Measurements from ENCODE around the gene ZMAT5.

ZMAT5 gene

GRCh38 chr22:29710193-29710592, 56.6 kb downstream of the ZMAT5 start:
- no peak overlapping the region for H3K27ac ChIP-seq (ENCODE audit: low read depth, low read length, poor library complexity, severe bottlenecking)
- no peaks in the 10 kb centered on the region for H3F3A ChIP-seq (ENCODE audit: insufficient read depth, low read length)
- no peak overlapping the region for H2AFZ ChIP-seq (ENCODE audit: low read length)
- H3K9me3 ChIP-seq (ENCODE audit: low read length), result no peaks in the 10 kb centered on the region
- no peaks in the 10 kb centered on the region for H3K79me2 ChIP-seq (ENCODE audit: insufficient read depth, low read length)
- no peaks in the 10 kb centered on the region for H3K4me1 ChIP-seq (ENCODE audit: insufficient read depth, low read length, severe bottlenecking)
- H3K9ac ChIP-seq (ENCODE audit: low read length), result no peak overlapping the region
- no peaks in the 10 kb centered on the region; the same call in 1 of the 2 replicates for H3K27me3 ChIP-seq (ENCODE audit: insufficient read depth, low read length)
- no peaks in the 10 kb centered on the region for H4K20me1 ChIP-seq (ENCODE audit: insufficient read depth, low read length)
- no peak overlapping the region for H3K4me2 ChIP-seq (ENCODE audit: low read length)
- TF ChIP-seq, protein P1, sequence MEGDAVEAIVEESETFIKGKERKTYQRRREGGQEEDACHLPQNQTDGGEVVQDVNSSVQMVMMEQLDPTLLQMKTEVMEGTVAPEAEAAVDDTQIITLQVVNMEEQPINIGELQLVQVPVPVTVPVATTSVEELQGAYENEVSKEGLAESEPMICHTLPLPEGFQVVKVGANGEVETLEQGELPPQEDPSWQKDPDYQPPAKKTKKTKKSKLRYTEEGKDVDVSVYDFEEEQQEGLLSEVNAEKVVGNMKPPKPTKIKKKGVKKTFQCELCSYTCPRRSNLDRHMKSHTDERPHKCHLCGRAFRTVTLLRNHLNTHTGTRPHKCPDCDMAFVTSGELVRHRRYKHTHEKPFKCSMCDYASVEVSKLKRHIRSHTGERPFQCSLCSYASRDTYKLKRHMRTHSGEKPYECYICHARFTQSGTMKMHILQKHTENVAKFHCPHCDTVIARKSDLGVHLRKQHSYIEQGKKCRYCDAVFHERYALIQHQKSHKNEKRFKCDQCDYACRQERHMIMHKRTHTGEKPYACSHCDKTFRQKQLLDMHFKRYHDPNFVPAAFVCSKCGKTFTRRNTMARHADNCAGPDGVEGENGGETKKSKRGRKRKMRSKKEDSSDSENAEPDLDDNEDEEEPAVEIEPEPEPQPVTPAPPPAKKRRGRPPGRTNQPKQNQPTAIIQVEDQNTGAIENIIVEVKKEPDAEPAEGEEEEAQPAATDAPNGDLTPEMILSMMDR (IDR thresholded peaks at IDR 0.05; ENCODE audit: low read length), result no peak
- TF ChIP-seq EZH2 (IDR thresholded peaks at IDR 0.05; ENCODE audit: borderline replicate concordance, low read length), result no peak
- H3K36me3 ChIP-seq (ENCODE audit: insufficient read depth, low read length), result no peaks in the 10 kb centered on the region
- H3K9me2 ChIP-seq (ENCODE audit: low read depth, low read length), result no peaks in the 10 kb centered on the region
- no peak overlapping the region for H3K4me3 ChIP-seq (ENCODE audit: low read depth, low read length, poor library complexity, severe bottlenecking)

DNA sequence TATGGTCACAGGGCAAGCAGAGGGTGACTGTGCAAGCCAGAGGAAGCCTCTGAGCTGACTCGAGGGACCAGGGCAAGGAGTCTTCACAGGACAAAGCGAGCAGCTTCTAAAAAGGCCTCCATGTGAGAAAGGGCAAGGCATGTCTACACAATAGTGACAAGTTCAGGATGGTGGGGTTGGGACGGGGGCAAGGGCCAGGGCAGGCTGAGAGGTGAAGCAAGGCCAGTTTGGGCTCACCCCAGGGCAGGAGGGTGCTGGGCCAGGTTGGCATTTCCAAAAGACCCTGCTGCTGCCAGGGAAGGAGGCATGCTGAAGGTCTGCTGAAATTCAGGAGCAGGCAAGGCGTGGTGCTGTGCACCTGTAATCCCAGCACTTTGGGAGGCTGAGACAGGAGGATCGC, 59.3 kb downstream of the ZMAT5 start:
- no peaks in the 10 kb centered on the region; the same call in 1 of the 2 replicates for H3K27me3 ChIP-seq (ENCODE audit: insufficient read depth, low read length)
- no peak overlapping the region for H2AFZ ChIP-seq (ENCODE audit: low read length)
- TF ChIP-seq, protein P1 (IDR thresholded peaks at IDR 0.05; ENCODE audit: low read length), result no peak
- no peak for TF ChIP-seq EZH2 (IDR thresholded peaks at IDR 0.05; ENCODE audit: borderline replicate concordance, low read length)
- no peaks in the 10 kb centered on the region for H3F3A ChIP-seq (ENCODE audit: insufficient read depth, low read length)
- H3K9me2 ChIP-seq (ENCODE audit: low read depth, low read length), result no peaks in the 10 kb centered on the region
- H3K4me2 ChIP-seq (ENCODE audit: low read length), result no peak overlapping the region
- no peak overlapping the region for H3K27ac ChIP-seq (ENCODE audit: low read depth, low read length, poor library complexity, severe bottlenecking)
- peaks cover 21% of the 10 kb centered on the region for H3K4me1 ChIP-seq (ENCODE audit: insufficient read depth, low read length, severe bottlenecking)
- no peaks in the 10 kb centered on the region for H4K20me1 ChIP-seq (ENCODE audit: insufficient read depth, low read length)
- no peaks in the 10 kb centered on the region for H3K36me3 ChIP-seq (ENCODE audit: insufficient read depth, low read length)
- H3K9me3 ChIP-seq (ENCODE audit: low read length), result no peaks in the 10 kb centered on the region
- H3K4me3 ChIP-seq (ENCODE audit: low read depth, low read length, poor library complexity, severe bottlenecking), result no peak overlapping the region
- H3K79me2 ChIP-seq (ENCODE audit: insufficient read depth, low read length), result no peaks in the 10 kb centered on the region
- H3K9ac ChIP-seq (ENCODE audit: low read length), result no peak overlapping the region

DNA sequence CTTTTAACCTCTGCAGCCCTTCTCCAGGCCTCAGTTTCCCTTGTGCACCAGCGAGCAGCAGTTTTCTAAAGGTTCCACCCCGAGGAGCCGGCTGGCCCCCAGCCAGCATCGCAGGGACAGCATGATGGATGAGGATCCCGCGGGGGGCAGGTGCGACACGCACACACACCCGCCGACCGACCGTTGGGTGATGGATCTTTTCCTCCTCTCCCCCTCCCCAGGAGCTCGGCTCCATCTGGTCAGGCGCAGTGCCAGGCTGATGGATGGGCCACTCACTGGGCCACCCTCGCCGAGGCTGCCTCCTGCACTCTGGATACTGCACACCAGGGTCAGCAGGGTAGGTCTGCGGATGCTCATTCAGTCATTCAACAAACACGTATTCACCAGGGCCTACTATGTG, 59.8 kb downstream of the ZMAT5 start:
- H3K4me1 ChIP-seq (ENCODE audit: insufficient read depth, low read length, severe bottlenecking), result peaks cover 22% of the 10 kb centered on the region
- TF ChIP-seq, protein P1 (IDR thresholded peaks at IDR 0.05; ENCODE audit: low read length), result no peak
- TF ChIP-seq EZH2 (IDR thresholded peaks at IDR 0.05; ENCODE audit: borderline replicate concordance, low read length), result no peak
- H3K79me2 ChIP-seq (ENCODE audit: insufficient read depth, low read length), result no peaks in the 10 kb centered on the region

More for the DNA sequence above, 59.8 kb downstream of the ZMAT5 start:
- Histone ChIP-seq H3K9me3 (ENCODE audit: low read length) (no peaks in the 10 kb centered on the region), H3K9ac (ENCODE audit: low read length) (no peak overlapping the region), H3K36me3 (ENCODE audit: insufficient read depth, low read length) (no peaks in the 10 kb centered on the region), H3F3A (ENCODE audit: insufficient read depth, low read length) (no peaks in the 10 kb centered on the region), H3K4me2 (ENCODE audit: low read length) (no peak overlapping the region), H3K27me3 (ENCODE audit: insufficient read depth, low read length) (no peaks in the 10 kb centered on the region; the same call in 1 of the 2 replicates), H3K9me2 (ENCODE audit: low read depth, low read length) (no peaks in the 10 kb centered on the region), H3K27ac (ENCODE audit: low read depth, low read length, poor library complexity, severe bottlenecking) (no peak overlapping the region), H4K20me1 (ENCODE audit: insufficient read depth, low read length) (no peaks in the 10 kb centered on the region), H3K4me3 (ENCODE audit: low read depth, low read length, poor library complexity, severe bottlenecking) (no peak overlapping the region), H2AFZ (ENCODE audit: low read length) (no peak overlapping the region)

Measured in OCI-LY1 (cell line).